Activated CD8-positive, alpha-beta T cell treated with anti-CD3 and anti-CD28 coated beads for 36 hours (primary cell): ENCODE data around the gene HNRNPH2. TPM values are rescaled to one million over a fixed set of nuclear protein-coding genes. Genes with fewer than 3 reads are reported as not detected.

Experiments used
- ATAC-seq: fragments of 200-7000 bp; cut with Tn5 transposase; one replicate; pipeline ENCODE4 v1.10.0; 2021; ENCODE audit warnings: mild to moderate bottlenecking, moderate library complexity
- CTCF ChIA-PET: fragments of 350-600 bp; sonication (Branson Sonifier 250); formaldehyde crosslinking; loops from one replicate; lab custom pipeline; 2021; ENCODE audit warnings: antibody characterized with exemption; lab: Charles Lee
- POLR2A ChIA-PET: fragments of 350-600 bp; sonication (Branson Sonifier 250); formaldehyde crosslinking; loops from one replicate; lab custom pipeline; 2021; ENCODE audit warnings: antibody characterized with exemption; lab: Charles Lee
- DNase-seq: peaks from one replicate; pipeline ENCODE4 v3.0.0-alpha.2; 2020
- H3K27ac Mint-ChIP-seq: one replicate; pipeline ENCODE4 v1.8.0; 2021; ENCODE audit warnings: mild to moderate bottlenecking, mixed read lengths
- H3K27me3 Mint-ChIP-seq: one replicate; pipeline ENCODE4 v1.8.0; 2021; ENCODE audit warnings: mixed read lengths
- H3K36me3 Mint-ChIP-seq: one replicate; pipeline ENCODE4 v1.8.0; 2021; ENCODE audit warnings: low read depth, mixed read lengths
- H3K4me1 Mint-ChIP-seq: one replicate; pipeline ENCODE4 v1.8.0; 2021; ENCODE audit warnings: low read depth, mixed read lengths
- H3K4me3 Mint-ChIP-seq: one replicate; pipeline ENCODE4 v1.8.0; 2021; ENCODE audit warnings: mild to moderate bottlenecking, moderate library complexity, mixed read lengths
- H3K9me3 Mint-ChIP-seq: one replicate; pipeline ENCODE4 v1.8.0; 2021; ENCODE audit warnings: mixed read lengths
- CTCF ChIP-seq: fragments of 200-600 bp; IDR thresholded peaks from one replicate; pipeline ENCODE4 v1.8.0; 2022; ENCODE audit warnings: antibody characterized with exemption, mild to moderate bottlenecking
- intact Hi-C: fragments of 100-400 bp; cut with micrococcal nuclease; formaldehyde crosslinking; loops from one replicate; pipeline ENCODE4 v1.10.0; 2022
- total RNA-seq, 2 experiments: library from RNA; stranded (reverse); gene quantifications; one replicate each; pipeline ENCODE4 v1.2.3, GENCODE V29; 2021

The HNRNPH2 gene
- total RNA-seq, 2 experiments from 2014 or later, result 18.3 to 18.5 TPM

- Mint-ChIP-seq H3K27ac (peak overlapping the region; percentile 97), H3K27me3 (no peaks in the 10 kb centered on the region), H3K4me3 (peak overlapping the region; percentile 95), H3K9me3 (no peaks in the 10 kb centered on the region), H3K4me1 (peaks cover 14% of the 10 kb centered on the region), H3K36me3 (peaks cover 46% of the 10 kb centered on the region)
- CTCF ChIA-PET, result no interaction called here
- POLR2A ChIA-PET, result interaction anchor here (0.6 to 2.2 kb wide), 2 partner anchors 10 to 47 kb away, joined by 3 to 14 read pairs; no protein-coding TSS in a partner anchor
- intact Hi-C loops, result loop anchor here (10.0 kb wide), 1 partner anchor 50 kb away; the partner anchor contains the start of gene TIMM8A
- TF ChIP-seq CTCF, result no peak
- ATAC-seq (no peak), DNase-seq (no peak)
These were observed 13.7 kb upstream of the HNRNPH2 start for GRCh38 chrX:101394372-101394771.

- H3K4me3 Mint-ChIP-seq, result peak overlapping the region; percentile 10
- intact Hi-C loops, result loop anchor here (10.0 kb wide), 1 partner anchor 51 kb away; the partner anchor contains the start of gene TIMM8A
- DNase-seq (no peak), ATAC-seq (no peak)
- no peak for TF ChIP-seq CTCF
- H3K36me3 Mint-ChIP-seq, result peaks cover 57% of the 10 kb centered on the region
- H3K4me1 Mint-ChIP-seq, result peaks cover 11% of the 10 kb centered on the region
- no peaks in the 10 kb centered on the region for H3K27me3 Mint-ChIP-seq
- ChIA-PET POLR2A (interaction anchor here (0.9 to 2.2 kb wide), 3 partner anchors 8 to 22 kb away, joined by 3 to 14 read pairs (median 3); partner anchors contain the start of genes GLA and HNRNPH2), CTCF (no interaction called here)
- peak overlapping the region; percentile 59 for H3K27ac Mint-ChIP-seq
- H3K9me3 Mint-ChIP-seq, result no peaks in the 10 kb centered on the region
These were observed 12.2 kb upstream of the HNRNPH2 start for GRCh38 chrX:101395789-101396188.

DNA sequence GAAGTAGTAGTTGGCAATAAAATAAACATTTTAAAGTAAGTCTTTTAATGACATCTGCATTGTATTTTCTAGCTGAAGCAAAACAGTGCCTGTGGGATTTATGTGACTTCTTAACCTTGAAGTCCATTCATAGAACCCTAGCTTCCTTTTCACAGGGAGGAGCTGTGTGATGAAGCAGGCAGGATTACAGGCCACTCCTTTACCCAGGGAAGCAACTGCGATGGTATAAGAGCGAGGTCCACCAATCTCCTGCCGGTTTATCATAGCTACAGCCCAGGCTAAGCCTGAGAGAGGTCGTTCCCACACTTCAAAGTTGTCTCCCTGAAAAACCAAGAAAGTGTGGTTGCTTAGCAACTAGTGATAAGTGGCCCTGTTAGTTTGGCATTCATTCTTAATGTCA lies 10.2 kb upstream of the HNRNPH2 start:
- intact Hi-C loops, result loop anchor here (10.0 kb wide), 1 partner anchor 53 kb away; the partner anchor contains the start of gene TIMM8A
- ATAC-seq (no peak), DNase-seq (no peak)
- H3K4me1 Mint-ChIP-seq, result peaks cover 11% of the 10 kb centered on the region
- ChIA-PET POLR2A (interaction anchor here (1.1 kb wide), 1 partner anchor 17 kb away, joined by 4 read pairs; no protein-coding TSS in a partner anchor), CTCF (interaction anchor here (1.1 kb wide), 1 partner anchor 10 kb away, joined by 3 read pairs; the partner anchor contains the start of gene GLA)
- H3K27me3 Mint-ChIP-seq, result no peaks in the 10 kb centered on the region
- TF ChIP-seq CTCF, result no peak
- no peaks in the 10 kb centered on the region for H3K9me3 Mint-ChIP-seq
- no peak overlapping the region for H3K27ac Mint-ChIP-seq
- H3K4me3 Mint-ChIP-seq, result no peak overlapping the region
- H3K36me3 Mint-ChIP-seq, result peaks cover 42% of the 10 kb centered on the region

DNA sequence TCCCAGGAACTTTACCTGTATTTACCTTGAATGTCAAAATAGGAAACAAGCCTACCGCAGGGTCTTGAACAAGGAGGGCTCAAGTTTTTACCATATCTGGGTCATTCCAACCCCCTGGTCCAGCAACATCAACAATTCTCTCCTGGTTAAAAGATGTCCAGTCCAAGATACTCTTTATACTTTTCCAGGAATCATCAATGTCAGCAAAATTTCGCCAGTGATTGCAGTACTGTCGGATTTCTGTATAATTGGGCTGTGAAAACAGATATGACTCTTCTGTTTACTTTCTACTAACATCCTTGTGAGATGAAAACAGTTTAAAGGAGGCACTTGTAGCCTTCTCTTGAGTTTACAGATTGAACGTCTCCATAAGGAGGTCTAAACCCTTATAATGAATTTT lies 9.3 kb upstream of the HNRNPH2 start:
- DNase-seq (no peak), ATAC-seq (no peak)
- Mint-ChIP-seq H3K27me3 (no peaks in the 10 kb centered on the region), H3K4me1 (peaks cover 5% of the 10 kb centered on the region), H3K36me3 (peaks cover 33% of the 10 kb centered on the region), H3K4me3 (no peak overlapping the region), H3K9me3 (no peaks in the 10 kb centered on the region), H3K27ac (no peak overlapping the region)
- CTCF ChIA-PET, result no interaction called here
- POLR2A ChIA-PET, result no interaction called here
- intact Hi-C loops, result loop anchor here (10.0 kb wide), 1 partner anchor 54 kb away; the partner anchor contains the start of gene TIMM8A
- no peak for TF ChIP-seq CTCF

DNA sequence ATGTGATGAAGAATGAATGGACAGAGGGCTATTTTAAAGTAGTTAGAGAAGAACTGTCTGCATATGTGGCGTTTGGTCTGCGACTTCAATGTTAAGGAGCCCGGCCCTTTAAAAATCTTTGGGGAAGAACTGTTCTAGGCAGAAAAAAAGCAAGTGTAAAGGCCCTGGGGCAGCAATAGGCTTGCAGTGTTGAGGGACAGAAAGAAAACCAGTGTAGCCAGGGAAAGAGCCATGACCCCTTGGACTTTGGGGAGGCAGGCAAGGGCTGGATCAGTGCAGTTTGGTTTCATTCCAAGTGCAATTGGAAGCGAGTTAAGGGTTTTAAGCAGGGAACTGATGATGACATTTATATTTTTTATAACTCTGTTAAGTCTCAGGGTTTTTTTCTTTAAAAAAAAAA lies 8.2 kb upstream of the HNRNPH2 start:
- ATAC-seq (no peak), DNase-seq (no peak)
- Mint-ChIP-seq H3K4me3 (no peak overlapping the region), H3K4me1 (peaks cover 4% of the 10 kb centered on the region), H3K9me3 (no peaks in the 10 kb centered on the region), H3K27ac (no peak overlapping the region), H3K27me3 (no peaks in the 10 kb centered on the region), H3K36me3 (peaks cover 32% of the 10 kb centered on the region)
- ChIA-PET POLR2A (no interaction called here), CTCF (interaction anchor here (4.6 kb wide), 1 partner anchor 9 kb away, joined by 19 read pairs; the partner anchor contains the start of gene RPL36A)
- intact Hi-C loops, result loop anchor here (10.0 kb wide), 1 partner anchor 55 kb away; the partner anchor contains the start of gene TIMM8A
- no peak for TF ChIP-seq CTCF
